ENCODE measurements around the gene APMAP. TPM values are rescaled to one million over a fixed set of nuclear protein-coding genes. Genes with fewer than 3 reads are reported as not detected.
"Not testable (repeated sequence)": the region's sequence is repeated elsewhere in the genome, so short reads cannot be mapped to it uniquely, and the experiment has no call there.

APMAP gene
- total RNA-seq, 1 donor from 2014 or later, result 47.3 TPM

GRCh38 chr20:24930724-24931688 lies 61.5 kb downstream of the APMAP start:
- ATAC-seq; DNase-seq (ENCODE audit: low spot score); intact Hi-C loops (cut with DNase I): not testable (repeated sequence)

- ATAC-seq; DNase-seq (ENCODE audit: low spot score); intact Hi-C loops (cut with DNase I): not testable (repeated sequence)
Observed at GRCh38 chr20:24929867-24930723, 62.5 kb downstream of the APMAP start.

GRCh38 chr20:24929259-24929658 lies 63.3 kb downstream of the APMAP start:
- intact Hi-C loops (cut with DNase I); DNase-seq (ENCODE audit: low spot score); ATAC-seq: not testable (repeated sequence)

GRCh38 chr20:24920706-24921105 lies 71.8 kb downstream of the APMAP start:
- intact Hi-C loops (cut with DNase I), result not testable (repeated sequence)

GRCh38 chr20:24919665-24920064 lies 72.9 kb downstream of the APMAP start:
- intact Hi-C loops (cut with DNase I); DNase-seq (ENCODE audit: low spot score); ATAC-seq: not testable (repeated sequence)

More at GRCh38 chr20:24920706-24921105, 71.8 kb downstream of the APMAP start:
- DNase-seq (ENCODE audit: low spot score); ATAC-seq: not testable (repeated sequence)

GRCh38 chr20:24918579-24919566 lies 73.7 kb downstream of the APMAP start:
- DNase-seq (ENCODE audit: low spot score) (no peak), ATAC-seq (peak; percentile 72)
- intact Hi-C loops (cut with DNase I), result no loop called here

GRCh38 chr20:24917797-24918578 lies 74.6 kb downstream of the APMAP start:
- peak; percentile 83 for DNase-seq (ENCODE audit: low spot score)
- ATAC-seq, result peak; percentile 93
- intact Hi-C loops (cut with DNase I), result no loop called here

GRCh38 chr20:24917056-24917455 lies 75.5 kb downstream of the APMAP start:
- DNase-seq (ENCODE audit: low spot score), result no peak
- intact Hi-C loops (cut with DNase I), result no loop called here
- no peak for ATAC-seq

- no peak for DNase-seq (ENCODE audit: low spot score)
- intact Hi-C loops (cut with DNase I), result no loop called here
- no peak for ATAC-seq
Observed at GRCh38 chr20:24916412-24916811, 76.1 kb downstream of the APMAP start.

GRCh38 chr20:24915892-24916291 lies 76.7 kb downstream of the APMAP start:
- intact Hi-C loops (cut with DNase I), result no loop called here
- DNase-seq (ENCODE audit: low spot score), result no peak
- no peak for ATAC-seq

GRCh38 chr20:24915440-24915839 lies 77.1 kb downstream of the APMAP start:
- ATAC-seq, result no peak
- intact Hi-C loops (cut with DNase I), result no loop called here

GRCh38 chr20:24914388-24915241 lies 77.9 kb downstream of the APMAP start:
- DNase-seq (ENCODE audit: low spot score), result no peak

More at GRCh38 chr20:24915440-24915839, 77.1 kb downstream of the APMAP start:
- no peak for DNase-seq (ENCODE audit: low spot score)

GRCh38 chr20:24913076-24913628 lies 79.4 kb downstream of the APMAP start:
- ATAC-seq, result no peak
- no peak for DNase-seq (ENCODE audit: low spot score)
- intact Hi-C loops (cut with DNase I), result no loop called here

More at GRCh38 chr20:24914388-24915241, 77.9 kb downstream of the APMAP start:
- no peak for ATAC-seq
- intact Hi-C loops (cut with DNase I), result no loop called here

Measured in sciatic nerve (tissue), 2 donors.